ENCODE results near the gene KRTAP13-2. TPM values are rescaled to one million over a fixed set of nuclear protein-coding genes. Genes with fewer than 3 reads are reported as not detected.

The KRTAP13-2 gene
- total and polyA plus RNA-seq, 2 of the 8 experiments (the other 6 are each of a cell fraction or from before 2014, with no cell fraction given): not detected

GRCh38 chr21:30351534-30351933 is 20.5 kb downstream of the KRTAP13-2 start:
- H4K20me1 ChIP-seq (replicated peaks in 1 of 2; ENCODE audit: control insufficient read depth in 1 of 2, insufficient read depth in 2 of 2, low read length in 2 of 2): no peaks in the 10 kb centered on the region
- H2AFZ ChIP-seq (ENCODE audit: low read length): no peak overlapping the region
- ChIA-PET POLR2A (ENCODE audit: partially characterized antibody) (no interaction called here), CTCF (ENCODE audit: partially characterized antibody) (interaction anchor here (0.9 to 1.3 kb wide), 3 partner anchors 9 to 26 kb away, joined by 3 read pairs; no protein-coding TSS in a partner anchor)
- no peak overlapping the region for H2AK5ac ChIP-seq (ENCODE audit: low read depth, low read length)
- H2BK120ac ChIP-seq (replicated peaks; ENCODE audit: low read depth, low read length): no peak overlapping the region
- H3K18ac ChIP-seq (ENCODE audit: extremely low read depth, low read length): no peak overlapping the region
- no peak overlapping the region for H3K4me2 ChIP-seq (ENCODE audit: insufficient read depth in 1 of 2, low read depth in 2 of 2, low read length in 2 of 2)
- 90% methylated on average over 1 of the region's 1 CpG; no CpG with 5 or more reads in 1 of the 2 experiments for WGBS, 2 experiments (ENCODE audit: extremely low coverage in 1 of 2, insufficient coverage in 1 of 2, insufficient read length in 1 of 2, insufficient replicate concordance in 2 of 2, low coverage in 1 of 2, low lambda C conversion rate in 2 of 2, missing lambda C conversion rate in 1 of 2)
- FAIRE-seq (no peak), DNase-seq (ENCODE audit: low read depth in 1 of 2, low spot score in 2 of 2) (no peak)
- H2BK20ac ChIP-seq (ENCODE audit: low read length): no peak overlapping the region
- no peak overlapping the region for H2BK5ac ChIP-seq (ENCODE audit: low read depth, low read length)
- no peaks in the 10 kb centered on the region for H3K27me3 ChIP-seq (replicated peaks in 1 of 4; ENCODE audit: control insufficient read depth in 3 of 4, extremely low read depth in 1 of 4, insufficient read depth in 3 of 4, low read length in 3 of 4)
- H3K23ac ChIP-seq (ENCODE audit: insufficient read length): no peak overlapping the region
- H2BK15ac ChIP-seq (ENCODE audit: low read length): no peak overlapping the region
- H3K4ac ChIP-seq (replicated peaks; ENCODE audit: insufficient read length, low read depth, low read length): no peak overlapping the region
- no peak overlapping the region for H4K5ac ChIP-seq (ENCODE audit: insufficient read length, low read depth, low read length)
- no peak overlapping the region for H3K9ac ChIP-seq (replicated peaks in 1 of 4; ENCODE audit: extremely low read depth in 1 of 4, low read depth in 3 of 4, low read length in 3 of 4)
- no peaks in the 10 kb centered on the region for H3K79me2 ChIP-seq (ENCODE audit: control insufficient read depth in 1 of 2, insufficient read depth in 2 of 2, low read length in 2 of 2)
- TF ChIP-seq ATF2 (IDR thresholded peaks at IDR 0.05; ENCODE audit: low read length): no peak
- no peak for TF ChIP-seq SP4 (IDR thresholded peaks at IDR 0.05; ENCODE audit: low read length)
- no peak for TF ChIP-seq KDM1A (IDR thresholded peaks at IDR 0.05; ENCODE audit: borderline replicate concordance, low read length)
- no peak for TF ChIP-seq KDM4A (IDR thresholded peaks at IDR 0.05; ENCODE audit: low read depth, low read length, severe bottlenecking)
- TF ChIP-seq CTBP2 (IDR thresholded peaks at IDR 0.05; ENCODE audit: borderline replicate concordance, insufficient read depth, insufficient read length, low read length): no peak
- no peak for TF ChIP-seq KDM5A (IDR thresholded peaks at IDR 0.05; ENCODE audit: low read length)
- TF ChIP-seq EGR1 (IDR thresholded peaks at IDR 0.05; ENCODE audit: borderline replicate concordance, low read depth, low read length): no peak
- no peaks in the 10 kb centered on the region for H3K79me1 ChIP-seq (ENCODE audit: low read depth, low read length)
- no peak overlapping the region for H4K8ac ChIP-seq (ENCODE audit: extremely low read depth, insufficient read depth, low read length)
- H2BK12ac ChIP-seq (ENCODE audit: low read depth, low read length): no peak overlapping the region
- no peak overlapping the region for H3K14ac ChIP-seq (ENCODE audit: insufficient read length)
- H3K27ac ChIP-seq (ENCODE audit: low read depth, low read length): no peak overlapping the region
- H3K9me3 ChIP-seq (ENCODE audit: insufficient read depth in 2 of 2, low read depth in 1 of 2, low read length in 1 of 2): no peaks in the 10 kb centered on the region
- no peak overlapping the region for H4K91ac ChIP-seq (replicated peaks; ENCODE audit: insufficient read length, low read length)
- no peak overlapping the region for H3K4me3 ChIP-seq (ENCODE audit: extremely low read depth in 1 of 4, insufficient read depth in 2 of 4, low read depth in 3 of 4, low read length in 4 of 4)
- no peaks in the 10 kb centered on the region for H3K36me3 ChIP-seq (ENCODE audit: control insufficient read depth in 2 of 4, insufficient read depth in 4 of 4, low read length in 3 of 4)
- no peak overlapping the region for H3K56ac ChIP-seq (replicated peaks; ENCODE audit: insufficient read length, low read depth, low read length)
- peaks cover 0 to 2% (median 0%) of the 10 kb centered on the region in 4 experiments; a peak in 2 of 7 replicates for H3K4me1 ChIP-seq (replicated peaks in 1 of 4; ENCODE audit: control insufficient read depth in 3 of 4, insufficient read depth in 4 of 4, low read length in 3 of 4)
- no peaks in the 10 kb centered on the region for H3K23me2 ChIP-seq (ENCODE audit: low read depth, low read length)

All from H1 (cell line).